Stimulated activated CD4-positive, alpha-beta T cell treated with anti-CD3 and anti-CD28 coated beads, Interleukin-12 subunit alpha, Interleukin-12 subunit beta, amount 100 ng/mL, for 4 hours (primary cell): ENCODE results near the gene GPA33.

Experiments used
- DNase-seq: peaks from one replicate; pipeline ENCODE4 v3.0.0-alpha.2; 2020

Gene GPA33

DNA sequence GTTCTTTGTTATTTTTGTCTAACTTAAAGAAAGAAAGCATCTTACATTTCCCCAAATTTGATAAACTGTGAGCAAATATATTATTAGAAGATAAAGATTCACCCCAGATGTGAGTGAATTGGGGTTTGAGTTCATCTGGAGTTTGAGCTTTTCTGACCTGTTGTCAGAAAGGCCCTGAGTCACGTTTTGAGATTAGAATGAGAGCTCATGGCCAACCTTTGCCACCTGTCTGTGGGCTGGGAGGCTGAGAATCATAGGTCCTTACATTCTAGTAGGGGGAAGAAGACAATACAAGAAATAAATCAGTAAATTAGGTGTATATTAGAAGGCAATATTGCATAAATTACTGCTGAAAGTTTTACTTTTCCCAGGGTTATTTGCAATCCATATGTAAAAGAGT, 26.0 kb upstream of the GPA33 start:
- DNase-seq, result no peak

DNA sequence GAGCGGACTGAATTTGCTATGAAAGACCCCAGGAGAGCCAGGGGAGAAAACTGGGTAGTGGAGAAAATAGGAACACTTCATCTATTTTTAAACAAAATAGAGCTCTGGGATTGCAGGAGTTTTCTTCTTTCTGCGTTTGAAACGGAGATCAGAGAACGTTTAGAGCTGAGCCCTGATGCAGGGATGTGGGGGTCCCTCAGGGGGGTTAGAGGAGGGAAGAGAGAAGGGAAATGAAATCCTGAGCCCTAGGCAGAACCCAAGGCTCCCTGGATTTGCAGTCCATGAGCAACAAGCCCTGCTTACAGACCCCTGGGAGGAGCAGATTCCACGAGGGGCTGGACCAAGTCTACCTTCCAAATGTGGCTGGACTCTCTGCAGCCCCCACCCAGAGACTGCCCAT, 25.5 kb upstream of the GPA33 start:
- DNase-seq, result no peak

DNA sequence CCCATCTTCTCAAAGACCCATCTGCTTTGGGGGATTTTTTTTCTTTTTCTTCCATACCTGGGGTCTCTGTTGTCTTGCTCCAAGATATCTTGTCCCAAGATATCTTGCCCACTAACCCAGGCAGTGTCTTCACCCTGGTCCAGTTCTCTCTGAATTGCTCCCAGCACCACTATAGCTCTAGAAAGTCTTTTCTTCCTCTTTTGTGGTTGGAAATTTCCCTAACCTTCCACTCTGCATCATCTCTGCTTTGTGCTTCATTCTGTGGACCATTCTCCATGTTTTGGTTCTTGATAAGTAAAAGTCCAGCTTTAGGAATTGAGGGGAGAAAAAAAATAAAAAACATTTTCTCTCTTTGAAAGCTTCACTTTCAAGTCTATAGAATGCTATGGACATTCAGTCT, 24.5 kb upstream of the GPA33 start:
- no peak for DNase-seq

DNA sequence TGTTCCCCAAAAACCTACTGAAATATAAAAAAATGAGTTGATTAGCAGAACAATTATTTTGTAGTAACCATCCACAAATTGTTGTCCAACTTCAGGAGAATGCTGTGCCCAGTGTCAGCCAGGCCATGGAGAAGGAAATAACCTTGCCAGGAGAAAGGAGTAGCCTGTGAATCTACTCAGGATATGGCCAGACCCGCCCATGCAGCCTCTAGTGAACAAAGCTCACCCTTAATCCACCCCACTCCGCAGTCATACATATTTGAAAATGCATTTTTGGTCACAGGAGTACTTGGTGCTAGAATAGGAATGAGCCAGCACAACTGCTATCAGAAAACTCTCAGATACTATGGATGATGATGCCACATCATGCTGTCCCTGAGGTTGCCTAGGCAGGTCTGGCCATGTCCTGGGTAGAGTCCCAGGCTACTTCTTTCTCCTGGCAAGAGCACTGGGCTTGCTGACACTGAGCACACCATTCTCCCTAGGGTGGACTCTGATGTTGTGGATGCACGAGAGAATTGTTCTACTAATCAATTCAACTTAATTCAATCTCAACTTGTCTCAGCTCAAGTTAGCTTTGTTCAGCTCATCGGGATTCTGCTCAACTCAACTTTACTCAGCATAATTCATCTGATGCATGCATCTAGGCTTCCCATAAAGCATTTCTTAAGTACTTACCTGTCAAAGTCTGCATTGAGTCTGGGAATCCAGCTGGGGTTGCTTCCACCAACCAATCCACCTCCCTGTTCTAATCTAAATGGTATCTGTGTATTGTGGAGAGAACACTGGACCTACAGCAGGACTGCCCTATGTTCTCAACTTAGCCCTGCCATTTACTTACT, 21.9 kb upstream of the GPA33 start:
- DNase-seq, result no peak

DNA sequence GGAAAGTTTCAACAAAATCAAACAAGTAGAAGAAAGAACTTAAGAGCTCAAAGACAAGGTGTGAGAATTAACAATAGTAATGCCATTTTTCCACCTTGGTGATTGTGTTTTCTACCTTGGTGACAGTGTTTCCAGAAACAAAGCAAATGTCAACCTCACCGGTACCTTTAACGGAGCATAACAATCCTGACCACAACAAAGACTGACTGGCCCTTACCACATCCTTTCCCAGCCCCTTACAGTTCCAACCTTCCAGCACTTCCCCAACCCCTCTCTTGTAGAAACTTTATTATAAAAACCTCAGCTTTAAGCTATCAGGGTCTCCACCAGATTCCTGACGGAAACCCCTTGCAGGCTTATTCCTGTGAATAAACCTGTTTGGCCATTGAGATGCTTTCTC, 20.4 kb upstream of the GPA33 start:
- DNase-seq, result no peak

DNA sequence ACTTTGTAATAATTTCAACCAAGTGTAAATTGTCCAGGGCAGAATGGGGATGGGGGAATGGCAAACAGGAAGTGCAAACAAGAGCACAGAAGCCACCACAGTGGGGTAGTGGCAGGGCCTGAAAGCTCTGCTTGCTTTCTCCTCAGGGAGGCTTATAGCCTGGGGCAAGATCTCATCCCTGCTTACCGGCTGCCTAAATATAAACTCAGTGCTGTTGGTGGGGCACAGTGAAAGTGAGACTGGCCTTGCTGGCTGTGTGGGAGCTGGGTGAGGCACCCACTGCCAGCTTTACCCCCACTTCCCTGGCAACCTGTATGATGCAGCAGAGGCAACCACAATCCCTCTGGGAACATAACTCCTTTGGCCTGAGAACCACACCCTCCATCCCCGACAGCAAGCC, 18.9 kb upstream of the GPA33 start:
- no peak for DNase-seq

DNA sequence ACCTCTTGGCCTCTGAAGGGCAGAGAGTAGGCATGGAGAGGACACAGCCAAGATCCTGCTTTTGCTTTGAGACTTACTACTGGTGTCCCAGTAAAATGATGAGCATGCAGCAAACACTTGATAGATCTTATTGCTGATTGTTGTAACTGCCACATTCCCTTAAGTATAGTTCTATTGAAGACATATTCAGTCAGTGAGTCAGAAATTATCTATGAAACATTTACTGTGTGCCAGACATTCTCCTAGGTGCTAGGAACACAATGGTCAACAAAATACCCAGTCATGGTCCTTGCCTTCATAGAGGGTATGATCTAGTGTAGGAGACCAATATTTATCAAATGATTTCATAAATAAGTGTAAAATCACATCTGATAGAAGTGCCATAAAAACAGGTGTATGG, 17.3 kb upstream of the GPA33 start:
- no peak for DNase-seq

DNA sequence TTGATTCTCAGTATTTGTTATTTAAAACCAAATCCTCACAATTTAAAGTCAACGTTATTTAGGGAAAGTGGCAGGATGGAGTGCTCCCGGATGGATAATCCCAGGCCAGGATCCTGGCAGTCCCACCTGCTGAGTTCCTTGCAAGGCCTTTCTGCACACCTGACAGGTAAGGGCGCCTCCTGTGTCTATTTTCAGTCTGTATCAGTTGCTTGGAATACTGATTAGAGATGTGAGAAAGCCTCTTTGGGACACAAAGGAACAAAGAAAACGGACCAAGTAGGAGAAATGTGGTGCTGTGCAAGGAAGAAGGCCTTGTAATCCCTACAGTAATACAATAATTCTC, 15.9 kb upstream of the GPA33 start:
- no peak for DNase-seq

DNA sequence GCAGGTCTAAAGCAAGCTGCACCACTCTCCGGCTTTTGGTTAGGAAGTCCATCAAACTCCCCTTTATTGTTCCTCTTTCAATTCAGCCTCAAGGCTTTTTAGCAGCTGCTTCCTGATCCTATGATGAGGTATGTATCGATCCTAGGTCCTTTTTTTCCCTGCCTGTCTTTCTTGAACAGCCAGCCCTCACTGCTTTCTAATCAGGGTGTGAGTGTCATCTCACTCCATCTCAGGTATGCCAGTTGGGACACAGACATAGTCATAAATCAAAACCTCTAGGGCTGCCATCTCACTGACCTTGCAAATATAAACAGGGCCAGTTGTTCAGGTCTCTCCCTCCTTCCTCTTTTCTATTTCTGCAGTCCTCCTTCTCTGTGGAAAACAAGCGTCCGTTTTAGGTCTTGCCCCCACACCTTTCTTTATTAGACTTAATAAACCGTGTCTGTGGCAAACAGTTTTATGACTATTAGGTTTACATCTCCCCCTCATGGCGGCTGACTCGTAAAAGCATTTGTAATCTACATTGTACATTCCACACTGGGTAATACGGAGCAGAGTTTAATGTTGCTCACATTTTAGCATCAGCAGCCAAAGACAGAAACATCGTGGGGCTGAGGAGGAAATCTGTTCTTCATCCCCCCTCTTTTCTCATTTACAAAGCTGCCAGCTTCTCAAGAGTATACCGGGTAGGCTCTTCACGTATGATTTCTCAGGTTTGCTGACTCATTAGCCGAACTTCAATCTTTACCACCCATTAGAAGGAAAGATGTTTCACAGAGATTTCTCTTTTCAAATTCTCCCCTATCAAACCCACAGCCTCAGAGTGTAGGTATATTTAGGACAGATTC, 15.3 kb upstream of the GPA33 start:
- DNase-seq, result no peak

DNA sequence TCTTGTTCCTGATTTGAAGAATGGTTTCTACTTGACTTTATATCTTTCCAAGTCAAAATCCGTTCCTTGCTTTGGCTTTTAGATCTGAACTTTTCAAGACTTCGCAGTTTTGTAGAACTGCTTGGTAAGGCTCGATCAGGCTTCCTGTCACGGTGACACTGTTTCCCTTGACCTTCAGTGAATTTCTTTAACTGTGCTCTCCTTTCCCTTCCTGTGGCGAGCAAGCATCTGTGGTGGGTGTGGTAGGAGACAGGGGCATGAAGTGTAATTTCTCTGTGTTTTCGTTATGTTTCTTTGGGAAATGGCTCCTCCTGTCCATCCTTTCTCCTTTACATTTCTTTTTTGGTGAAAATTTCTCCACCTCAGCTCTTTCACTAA, 14.1 kb upstream of the GPA33 start:
- no peak for DNase-seq

DNA sequence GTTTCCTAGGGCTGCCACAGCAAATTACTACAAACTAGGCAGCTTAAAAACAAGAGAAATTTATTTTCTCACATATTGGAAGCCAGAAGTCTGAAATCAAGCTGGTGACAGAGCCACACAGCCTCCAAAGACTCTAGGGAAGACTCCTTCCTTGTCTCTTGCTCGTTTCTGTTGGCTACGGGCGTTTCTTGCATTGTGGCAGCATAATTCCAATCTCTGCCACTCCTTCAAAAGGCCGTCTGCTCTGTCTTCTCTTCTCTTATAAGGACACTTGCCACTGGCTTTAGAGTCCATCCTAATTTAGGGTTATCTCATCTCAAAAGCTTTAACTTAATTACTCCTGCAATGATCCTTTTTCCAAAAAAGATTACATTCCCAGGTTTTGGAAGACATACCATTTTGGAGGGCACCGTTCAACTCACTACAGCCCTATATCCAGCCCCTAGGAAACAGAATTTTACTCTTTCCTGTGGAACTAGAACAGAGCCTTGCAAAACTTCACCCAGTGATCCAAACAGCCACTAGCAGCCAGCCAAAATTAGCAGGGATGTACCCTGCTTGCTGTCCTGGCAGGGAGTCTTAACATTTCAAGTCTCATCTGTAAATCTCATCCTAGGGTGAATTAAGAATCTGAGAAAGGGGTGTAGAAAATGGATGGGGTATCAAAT, 12.9 kb upstream of the GPA33 start:
- DNase-seq, result no peak

DNA sequence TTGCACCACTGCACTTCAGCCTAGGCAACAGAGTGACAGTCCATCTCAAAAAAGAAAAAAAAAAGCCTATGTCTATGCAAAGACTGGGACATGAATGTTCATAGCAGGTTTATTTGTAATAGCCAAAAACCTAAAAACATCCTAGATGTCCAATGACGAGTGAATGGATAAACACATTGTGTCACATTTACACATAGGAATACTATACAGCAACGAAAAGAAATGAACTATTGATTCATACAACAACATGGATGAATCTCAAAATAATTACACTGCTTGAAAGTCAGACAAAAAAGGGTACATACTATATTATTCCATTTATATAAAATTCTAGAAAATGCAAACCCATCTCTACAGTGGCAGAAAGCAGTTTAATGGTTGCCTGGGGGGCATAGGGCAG, 11.6 kb upstream of the GPA33 start:
- DNase-seq, result no peak

DNA sequence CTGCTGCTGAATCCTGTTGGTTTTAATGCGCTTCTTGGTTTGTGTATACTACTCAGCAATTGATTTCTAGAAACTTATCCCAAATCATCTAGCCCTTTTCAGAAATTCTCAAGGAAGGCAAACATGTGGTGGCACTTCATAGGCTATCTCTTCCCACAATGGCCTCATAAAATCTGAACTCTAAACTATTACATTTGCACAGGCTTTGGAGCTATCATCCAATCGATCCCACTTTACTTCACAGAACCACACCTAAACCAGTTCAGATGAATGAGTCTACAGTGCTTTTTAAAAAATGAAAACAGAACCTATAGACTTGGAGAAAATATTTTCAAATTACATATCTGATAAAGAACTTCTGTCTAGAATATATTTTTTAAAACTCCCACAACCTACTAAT, 10.6 kb upstream of the GPA33 start:
- DNase-seq, result no peak

DNA sequence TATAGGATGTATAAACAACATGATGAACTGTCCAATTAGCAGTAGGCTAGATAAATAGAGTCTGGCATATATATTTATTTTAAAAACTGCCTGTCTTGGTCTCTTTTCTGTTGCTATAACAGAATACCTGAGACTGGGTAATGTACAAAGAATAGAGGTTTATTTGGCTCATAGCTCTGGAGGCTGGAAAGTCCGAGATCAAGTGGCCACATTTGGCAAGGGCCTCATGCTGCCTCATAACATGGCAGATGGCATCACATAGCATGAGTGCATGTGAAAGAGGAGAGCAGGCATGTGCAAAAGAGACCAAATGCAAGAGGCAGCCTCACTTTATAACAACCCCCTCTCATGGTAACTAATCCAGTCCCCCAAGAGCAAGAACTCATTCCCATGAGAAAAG, 9.7 kb upstream of the GPA33 start:
- no peak for DNase-seq

DNA sequence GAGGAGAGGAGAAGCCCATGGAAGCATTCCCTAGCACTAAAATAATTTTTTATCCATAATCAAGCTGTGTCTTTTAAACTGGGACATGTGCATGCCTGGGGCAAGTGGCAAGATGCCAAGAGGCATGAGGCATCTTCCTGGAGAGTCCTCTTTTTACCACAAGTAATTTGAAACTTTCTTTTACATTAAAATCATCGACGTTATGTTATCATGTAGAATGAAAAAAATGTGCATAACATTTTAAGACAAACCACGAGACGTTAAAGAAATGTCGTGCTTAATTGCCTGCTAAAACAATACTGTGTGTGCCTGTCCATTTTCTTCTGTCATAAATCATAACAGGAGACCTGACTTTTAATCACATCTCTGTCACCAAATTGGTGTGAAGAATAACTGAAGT, 5.2 kb upstream of the GPA33 start:
- no peak for DNase-seq

DNA sequence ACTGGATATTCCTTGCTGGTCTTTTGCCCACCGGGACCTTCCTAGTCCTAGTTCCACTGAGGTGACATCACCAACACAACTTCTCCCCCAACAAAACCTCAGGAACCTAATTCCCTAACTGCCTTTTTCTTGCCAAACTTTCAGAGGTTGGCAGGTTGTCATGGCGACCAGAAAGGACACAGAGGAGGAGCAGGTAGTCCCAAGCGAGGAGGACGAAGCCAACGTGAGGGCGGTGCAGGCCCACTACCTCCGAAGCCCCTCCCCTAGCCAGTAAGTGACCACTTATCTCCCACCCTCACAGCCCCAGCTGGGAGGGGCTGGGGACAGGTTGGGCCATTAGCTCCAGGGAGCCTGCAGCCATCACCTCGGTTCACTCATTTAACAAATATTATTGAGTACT, 4.5 kb upstream of the GPA33 start:
- DNase-seq, result no peak

DNA sequence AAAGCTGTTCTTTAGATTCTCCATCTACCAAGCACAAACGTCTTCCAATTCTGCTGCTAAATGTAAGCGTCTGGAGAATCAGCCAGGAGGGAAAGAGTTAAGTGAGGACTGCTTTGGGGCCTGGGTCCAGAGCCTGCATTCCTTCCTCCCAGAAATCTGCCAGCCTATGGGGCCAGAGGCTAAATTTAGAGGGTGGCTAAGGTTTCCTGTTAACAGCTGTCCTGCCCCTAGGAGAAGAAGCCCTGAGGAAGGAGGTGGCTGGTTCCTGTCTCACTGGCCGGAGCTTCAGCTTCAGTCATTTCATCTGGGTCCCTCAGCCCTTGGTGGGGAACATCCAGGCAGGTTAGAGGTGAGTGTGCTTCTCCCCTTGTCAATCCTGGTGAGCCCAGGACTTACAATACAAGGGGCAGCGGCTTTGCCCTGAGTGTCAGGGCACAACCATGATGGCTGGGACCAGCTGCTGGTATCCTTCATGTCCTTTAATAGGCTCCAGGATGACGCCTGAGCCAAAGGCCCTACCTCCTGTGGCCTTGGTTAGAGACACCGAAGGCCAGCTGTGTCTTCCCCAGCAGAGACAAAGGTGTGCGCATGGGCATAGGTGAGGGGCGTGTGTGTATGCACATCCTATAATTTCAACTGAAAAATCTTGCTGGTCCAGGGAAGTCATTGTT, 3.8 kb upstream of the GPA33 start, which contains the start of gene STYXL2:
Gene STYXL2, plus strand, starts transcription at position 230 of the 671 bp plus-strand sequence. CDS start 775 bp downstream, outside the sequence.
- DNase-seq, result no peak

DNA sequence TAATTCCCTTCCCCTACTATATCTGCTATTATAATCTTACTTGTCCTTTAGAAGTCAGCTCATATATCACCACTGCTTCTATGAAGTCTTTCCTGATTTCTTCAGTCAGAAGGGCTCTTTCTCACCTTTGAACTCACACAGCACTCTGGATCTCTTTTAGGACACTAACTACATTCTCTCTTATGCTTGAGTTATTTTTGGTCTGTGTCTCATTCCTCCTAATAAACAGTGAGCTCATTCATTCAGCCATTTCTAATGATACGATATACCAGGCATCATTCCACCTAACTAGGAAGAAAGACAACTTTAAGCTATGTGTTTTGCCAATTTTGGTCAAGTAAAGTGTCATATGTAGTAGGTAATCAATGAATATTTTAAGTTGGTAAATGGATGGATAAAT, 2.5 kb upstream of the GPA33 start:
- DNase-seq, result no peak

DNA sequence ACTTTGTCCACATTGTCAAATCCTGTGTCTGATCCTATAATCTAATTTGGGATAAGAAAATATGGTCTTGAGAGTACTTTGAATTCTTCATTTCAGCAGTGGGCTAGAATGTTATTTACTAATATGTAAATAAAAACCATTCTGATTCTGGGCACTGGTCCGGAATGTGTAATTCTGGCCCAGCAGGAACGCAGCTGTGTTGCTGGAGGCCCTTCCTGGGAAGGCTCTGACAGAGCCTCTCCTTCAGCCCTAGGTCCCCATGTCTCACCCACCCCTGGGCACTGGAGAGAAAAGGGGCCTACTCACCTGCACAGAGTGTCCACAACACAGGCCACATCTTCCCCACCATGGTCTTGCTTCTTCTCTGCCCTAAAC, 251 bp downstream of the GPA33 start:
- no peak for DNase-seq

DNA sequence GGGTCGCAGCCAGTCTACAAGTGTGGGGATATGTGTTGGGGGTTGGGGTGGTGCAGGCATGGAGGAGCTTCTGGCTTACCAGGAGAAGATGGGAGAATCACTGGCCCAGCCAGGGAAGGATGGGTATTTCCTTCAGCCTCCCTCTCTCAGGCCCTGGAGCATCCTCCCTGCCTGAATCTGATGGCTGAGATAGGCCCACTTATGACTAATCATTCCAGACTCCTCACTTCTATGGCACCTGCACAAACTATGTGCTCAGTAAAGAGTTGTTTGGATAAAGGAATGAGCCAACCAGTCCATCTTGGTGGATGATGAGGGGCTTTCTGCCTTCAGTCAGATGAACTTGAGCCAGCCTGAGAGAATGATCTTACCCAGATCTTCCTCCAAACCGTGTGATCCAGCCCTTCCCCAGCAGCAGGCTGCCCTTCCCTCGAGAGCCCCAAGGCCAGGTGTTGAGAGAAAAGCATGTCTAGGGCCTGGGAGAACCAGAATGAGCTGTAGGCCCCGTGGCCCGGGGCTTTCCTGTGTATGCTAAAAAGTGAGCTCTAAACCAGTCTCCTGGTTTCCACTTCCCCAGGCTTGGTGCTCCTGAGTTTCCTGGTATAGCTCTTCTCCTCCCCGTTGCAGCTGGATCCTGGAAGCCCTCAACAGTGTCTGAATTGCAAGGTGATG, 1.3 kb downstream of the GPA33 start:
- DNase-seq, result no peak

DNA sequence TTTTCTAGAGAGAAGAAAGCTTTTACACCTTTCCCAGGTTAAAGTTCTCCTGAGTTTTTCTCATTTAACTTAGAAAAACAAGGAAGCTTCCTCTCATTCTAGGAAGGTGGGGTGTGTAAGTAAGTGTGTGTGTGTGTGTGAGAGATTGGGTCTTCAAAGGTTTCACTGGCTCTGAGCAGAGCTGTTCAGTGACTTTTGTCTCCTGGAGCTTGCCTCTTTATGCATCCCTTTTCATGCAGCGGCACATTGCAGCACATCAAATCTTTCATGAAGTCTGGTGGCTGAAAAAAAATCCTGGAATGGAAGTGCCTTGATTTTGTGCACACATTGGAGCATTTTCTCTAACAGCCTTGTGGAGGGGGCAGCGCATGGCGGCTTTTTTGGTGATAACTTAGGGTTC, 3.4 kb downstream of the GPA33 start:
- no peak for DNase-seq

DNA sequence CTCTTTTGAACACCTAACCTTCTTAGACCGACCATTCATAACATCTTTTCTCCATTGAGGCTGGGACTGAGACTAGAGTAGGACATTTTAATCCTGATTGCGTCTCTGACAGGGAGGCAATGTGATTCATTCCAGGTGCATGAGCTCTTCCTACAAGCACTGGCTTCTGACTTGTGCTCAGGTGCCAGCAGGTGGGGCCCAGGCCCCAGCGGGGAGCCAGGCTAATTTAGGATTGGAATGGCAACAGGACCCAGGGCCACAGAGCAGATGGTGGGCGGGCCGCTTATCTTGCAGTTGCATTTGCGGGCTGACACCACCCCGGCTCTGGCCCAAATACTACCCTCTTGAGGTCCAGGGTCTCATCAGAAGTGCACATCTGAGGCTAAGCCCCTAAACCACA, 4.1 kb downstream of the GPA33 start:
- no peak for DNase-seq

DNA sequence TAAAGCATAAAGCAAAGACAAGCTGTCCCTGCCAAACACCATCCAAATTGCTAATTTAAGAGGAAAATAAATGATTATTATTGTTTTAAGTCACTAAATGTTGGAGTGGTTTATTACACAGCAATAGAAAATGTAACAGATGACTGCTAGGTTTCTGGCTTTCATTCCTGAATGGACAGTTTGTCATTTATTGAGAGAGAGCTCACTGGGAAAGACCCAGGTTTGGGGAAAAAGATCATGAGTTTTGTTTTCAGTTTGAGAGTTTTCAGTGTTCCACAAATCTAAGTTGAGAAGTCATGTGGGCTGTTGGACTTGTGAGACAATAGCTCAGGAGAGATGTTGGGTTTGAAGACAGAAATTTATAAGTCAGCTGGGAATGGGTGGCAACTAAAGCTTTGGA, 5.4 kb downstream of the GPA33 start:
- DNase-seq, result no peak
